ENCODE measurements around the gene C12orf76.

DNA sequence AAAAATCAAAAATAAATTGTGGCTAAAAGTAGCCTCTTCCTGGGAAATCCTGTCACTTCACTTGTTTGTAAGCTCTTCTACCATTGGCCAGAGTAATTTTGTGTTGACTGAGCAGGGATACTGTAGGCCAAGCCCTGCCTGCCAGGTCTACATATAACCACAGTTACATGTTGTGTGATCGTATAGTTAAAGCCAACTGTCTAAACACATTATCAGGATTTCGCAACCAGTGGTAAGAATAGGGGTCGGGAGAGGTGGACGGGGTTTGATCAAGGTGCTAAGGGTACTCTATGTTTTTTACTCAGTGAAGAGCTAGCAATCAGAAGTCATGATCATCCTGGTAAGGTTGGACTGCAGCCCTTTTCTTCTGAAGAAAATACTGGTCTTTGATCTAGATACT, 35.7 kb downstream of the C12orf76 start:
- TF ChIP-seq, protein P1, sequence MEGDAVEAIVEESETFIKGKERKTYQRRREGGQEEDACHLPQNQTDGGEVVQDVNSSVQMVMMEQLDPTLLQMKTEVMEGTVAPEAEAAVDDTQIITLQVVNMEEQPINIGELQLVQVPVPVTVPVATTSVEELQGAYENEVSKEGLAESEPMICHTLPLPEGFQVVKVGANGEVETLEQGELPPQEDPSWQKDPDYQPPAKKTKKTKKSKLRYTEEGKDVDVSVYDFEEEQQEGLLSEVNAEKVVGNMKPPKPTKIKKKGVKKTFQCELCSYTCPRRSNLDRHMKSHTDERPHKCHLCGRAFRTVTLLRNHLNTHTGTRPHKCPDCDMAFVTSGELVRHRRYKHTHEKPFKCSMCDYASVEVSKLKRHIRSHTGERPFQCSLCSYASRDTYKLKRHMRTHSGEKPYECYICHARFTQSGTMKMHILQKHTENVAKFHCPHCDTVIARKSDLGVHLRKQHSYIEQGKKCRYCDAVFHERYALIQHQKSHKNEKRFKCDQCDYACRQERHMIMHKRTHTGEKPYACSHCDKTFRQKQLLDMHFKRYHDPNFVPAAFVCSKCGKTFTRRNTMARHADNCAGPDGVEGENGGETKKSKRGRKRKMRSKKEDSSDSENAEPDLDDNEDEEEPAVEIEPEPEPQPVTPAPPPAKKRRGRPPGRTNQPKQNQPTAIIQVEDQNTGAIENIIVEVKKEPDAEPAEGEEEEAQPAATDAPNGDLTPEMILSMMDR (IDR thresholded peaks at IDR 0.05; ENCODE audit: poor library complexity), result no peak
- no peak for TF ChIP-seq EZH2 (IDR thresholded peaks at IDR 0.05; ENCODE audit: borderline replicate concordance)

All from hepatocyte (in vitro differentiated cells).